GM13977 (cell line): ENCODE data around the gene SEL1L.

Experiments used
- DNase-seq: peaks from one replicate; pipeline ENCODE4 v3.0.0; 2012; ENCODE audit warnings: low spot score
- CTCF ChIP-seq: IDR thresholded peaks from 2 replicates; pipeline ENCODE4 v1.5.1; 2012; ENCODE audit warnings: mild to moderate bottlenecking, control low read depth; ENCODE audit not compliant: insufficient read depth; ENCODE audit errors: extremely low read depth, missing control alignments
- in situ Hi-C: fragments of 300-500 bp; cut with MboI; formaldehyde crosslinking; loops from one replicate; pipeline ENCODE4 v1.12.0; 2022; ENCODE audit warnings: low sequenced_read_pairs, low pct_unique_long_range_greater_than_20kb, mixed read lengths, inconsistent platforms; ENCODE audit not compliant: unreplicated experiment

The SEL1L gene

GRCh38 chr14:81458352-81458751 lies 75.3 kb downstream of the SEL1L start:
- no peak for TF ChIP-seq CTCF
- no peak for DNase-seq
- in situ Hi-C loops = loop anchor here (25.0 kb wide), 1 partner anchor 496 kb away; the partner anchor contains the start of gene TSHR

- in situ Hi-C loops = loop anchor here (25.0 kb wide), 1 partner anchor 493 kb away; the partner anchor contains the start of gene TSHR
- TF ChIP-seq CTCF = no peak
- DNase-seq = no peak
These were observed 78.3 kb downstream of the SEL1L start for GRCh38 chr14:81455390-81455789.

GRCh38 chr14:81454572-81455218 lies 79.0 kb downstream of the SEL1L start:
- TF ChIP-seq CTCF = no peak
- in situ Hi-C loops = loop anchor here (25.0 kb wide), 1 partner anchor 492 kb away; the partner anchor contains the start of gene TSHR
- no peak for DNase-seq

GRCh38 chr14:81453166-81453766 lies 80.4 kb downstream of the SEL1L start:
- TF ChIP-seq CTCF = peak; percentile 82
- in situ Hi-C loops = loop anchor here (25.0 kb wide), 1 partner anchor 491 kb away; the partner anchor contains the start of gene TSHR
- peak; percentile 59 for DNase-seq

- TF ChIP-seq CTCF = no peak
- no peak for DNase-seq
- in situ Hi-C loops = loop anchor here (25.0 kb wide), 1 partner anchor 490 kb away; the partner anchor contains the start of gene TSHR
These were observed 81.1 kb downstream of the SEL1L start for GRCh38 chr14:81452341-81453133.

GRCh38 chr14:81450976-81451375 lies 82.7 kb downstream of the SEL1L start:
- in situ Hi-C loops = loop anchor here (25.0 kb wide), 1 partner anchor 489 kb away; the partner anchor contains the start of gene TSHR
- TF ChIP-seq CTCF = no peak

More at GRCh38 chr14:81450976-81451375, 82.7 kb downstream of the SEL1L start:
- no peak for DNase-seq
